ENCODE data around the gene LCA5L.
"Not testable (repeated sequence)": the region's sequence is repeated elsewhere in the genome, so short reads cannot be mapped to it uniquely, and the experiment has no call there.

Gene LCA5L

DNA sequence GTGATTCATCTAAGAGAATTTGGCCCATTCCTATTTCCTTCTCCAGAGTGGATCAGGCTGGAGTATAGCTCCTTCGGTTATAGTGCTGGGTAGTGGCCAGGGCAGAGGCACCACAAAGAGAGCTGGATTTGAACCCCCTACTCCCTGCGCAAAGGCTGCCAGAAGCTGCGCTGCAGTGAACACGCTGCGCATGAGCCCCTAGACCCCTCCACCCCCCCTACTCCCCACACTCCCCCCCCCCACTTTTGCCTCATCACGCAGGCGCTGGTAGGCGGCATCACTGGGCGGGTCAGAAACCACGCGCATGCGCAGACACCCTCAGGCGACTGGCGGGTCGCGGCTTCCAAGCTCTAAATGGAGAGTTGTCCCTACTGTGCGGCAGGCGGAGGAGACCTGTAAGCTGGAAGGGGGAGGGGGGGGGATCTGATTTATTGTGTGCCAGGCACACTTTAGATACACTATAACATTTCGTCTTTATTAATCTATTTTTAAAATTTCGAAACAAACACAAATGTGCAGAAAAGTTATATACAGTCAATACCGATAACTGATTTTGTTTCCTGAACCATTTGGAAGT lies 58.0 kb downstream of the LCA5L start:
- peak; percentile 98 for DNase-seq (ENCODE audit: low spot score)

- no peak for DNase-seq (ENCODE audit: low spot score)
These were observed 58.7 kb downstream of the LCA5L start for GRCh38 chr21:39386899-39387298.

DNA sequence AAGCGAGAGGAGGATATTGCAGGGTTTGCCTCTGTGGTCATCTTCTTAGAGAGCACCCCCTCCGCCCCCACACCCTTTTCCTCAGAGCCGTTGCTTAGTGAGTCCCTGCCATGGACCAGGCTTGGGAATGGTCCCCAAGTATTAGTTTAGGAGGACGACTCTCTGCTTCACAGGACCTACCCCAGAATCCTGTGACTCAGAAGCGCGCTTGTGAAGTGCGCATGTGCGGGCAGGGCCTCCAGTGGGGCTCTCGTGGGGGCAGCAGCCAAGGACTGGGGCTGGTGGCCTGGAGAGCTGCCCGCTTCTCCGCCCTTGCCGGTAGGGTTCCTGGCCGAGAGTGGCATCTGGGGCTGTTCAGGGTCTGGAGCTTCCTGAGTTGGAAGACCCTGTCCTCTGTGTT lies 59.4 kb downstream of the LCA5L start:
- DNase-seq (ENCODE audit: low spot score): no peak

DNA sequence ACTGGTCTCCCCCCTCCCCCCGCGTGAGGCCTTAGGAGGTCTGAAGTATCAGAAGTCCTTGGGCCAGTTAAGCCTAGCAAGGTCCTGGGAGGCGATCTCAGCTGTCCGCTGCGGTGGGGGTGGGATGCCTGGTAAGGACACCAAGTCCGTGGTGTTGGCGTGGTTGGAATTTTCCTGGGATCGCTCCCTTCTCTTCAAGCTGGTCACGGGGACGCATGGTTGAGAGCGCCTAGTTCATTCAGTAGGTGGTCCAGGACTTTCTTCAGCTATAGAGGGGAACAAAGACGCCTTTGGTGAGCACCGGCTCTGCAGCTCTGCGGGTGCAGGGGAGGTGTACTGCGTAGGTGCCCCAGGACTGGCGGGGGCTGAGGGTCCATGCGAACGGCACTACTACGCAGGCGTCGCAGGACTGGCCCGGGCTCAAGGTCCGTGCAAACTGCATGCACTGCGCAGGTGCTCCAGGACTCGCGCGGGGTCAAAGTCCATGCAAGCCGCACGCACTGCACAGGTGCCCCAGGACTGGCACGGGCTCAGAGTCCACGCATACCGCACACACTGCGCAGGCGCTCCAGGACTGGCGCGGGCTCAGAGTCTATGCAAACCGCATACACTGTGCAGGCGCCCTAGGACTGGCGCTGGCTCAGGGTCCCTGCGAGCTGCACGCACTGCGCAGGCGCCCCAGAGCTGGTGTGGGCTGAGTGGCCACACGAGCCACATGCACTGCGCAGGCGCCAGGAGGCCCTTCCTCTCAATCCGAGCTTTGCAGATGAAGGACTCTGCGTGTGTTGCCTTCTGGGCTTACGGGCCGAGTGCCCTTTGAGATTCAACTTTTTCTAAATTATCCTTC lies 60.1 kb downstream of the LCA5L start:
- DNase-seq (ENCODE audit: low spot score): no peak

GRCh38 chr21:39384674-39385298 lies 60.8 kb downstream of the LCA5L start:
- DNase-seq (ENCODE audit: low spot score): no peak

GRCh38 chr21:39382096-39382495 lies 63.5 kb downstream of the LCA5L start:
- DNase-seq (ENCODE audit: low spot score): not testable (repeated sequence)

GRCh38 chr21:39381009-39381408 lies 64.6 kb downstream of the LCA5L start:
- peak; percentile 57 for DNase-seq (ENCODE audit: low spot score)

- DNase-seq (ENCODE audit: low spot score): peak; percentile 98
These were observed 65.3 kb downstream of the LCA5L start for GRCh38 chr21:39379986-39380891.

GRCh38 chr21:39377444-39378050 lies 68.0 kb downstream of the LCA5L start:
- DNase-seq (ENCODE audit: low spot score): no peak

- DNase-seq (ENCODE audit: low spot score): no peak
These were observed 70.1 kb downstream of the LCA5L start for GRCh38 chr21:39375446-39375845.

GRCh38 chr21:39374046-39374445 lies 71.5 kb downstream of the LCA5L start:
- no peak for DNase-seq (ENCODE audit: low spot score)

GRCh38 chr21:39373634-39374033 lies 71.9 kb downstream of the LCA5L start:
- peak; percentile 54 for DNase-seq (ENCODE audit: low spot score)

- DNase-seq (ENCODE audit: low spot score): not testable (repeated sequence)
These were observed 75.7 kb downstream of the LCA5L start for GRCh38 chr21:39369896-39370288.

DNA sequence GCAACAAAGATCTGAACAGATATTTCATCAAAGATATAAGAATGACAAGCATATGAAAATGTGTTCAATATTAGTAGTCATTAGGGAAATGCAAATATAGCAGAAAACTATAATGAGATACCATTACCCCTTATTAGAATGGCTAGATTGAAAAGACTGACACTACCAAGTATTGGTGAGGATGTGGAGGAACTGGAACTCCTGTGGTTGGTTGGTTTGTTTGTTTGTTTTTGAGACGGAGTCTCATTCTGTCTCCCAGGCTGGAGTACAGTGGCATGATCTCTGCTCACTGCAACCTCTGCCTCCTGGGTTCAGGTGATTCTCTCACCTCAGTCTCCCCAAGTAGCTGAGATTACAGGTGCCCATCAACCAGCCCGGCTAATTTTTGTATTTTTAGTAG lies 77.8 kb downstream of the LCA5L start:
- DNase-seq (ENCODE audit: low spot score): no peak

DNA sequence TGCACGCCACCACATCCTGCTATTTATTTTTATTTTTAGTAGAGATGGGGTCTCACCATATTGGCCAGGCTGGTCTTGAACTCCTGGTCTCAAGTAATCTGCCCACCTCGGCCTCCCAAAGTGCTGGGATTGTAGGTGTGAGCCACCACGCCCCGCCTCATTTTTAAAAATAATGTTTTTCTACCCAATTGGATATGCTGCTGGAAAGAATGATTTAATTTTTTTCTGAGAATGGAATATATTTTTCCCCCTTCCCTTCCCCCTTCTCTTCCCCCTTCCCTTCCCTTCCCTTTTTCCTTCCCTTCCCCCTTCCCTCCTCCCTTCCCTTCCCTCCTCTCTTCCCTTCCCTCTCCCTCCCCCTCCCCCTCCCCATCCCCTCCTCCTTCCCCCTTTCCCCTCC lies 79.0 kb downstream of the LCA5L start:
- no peak for DNase-seq (ENCODE audit: low spot score)

- no peak for DNase-seq (ENCODE audit: low spot score)
These were observed 80.6 kb downstream of the LCA5L start for GRCh38 chr21:39364949-39365348.

DNA sequence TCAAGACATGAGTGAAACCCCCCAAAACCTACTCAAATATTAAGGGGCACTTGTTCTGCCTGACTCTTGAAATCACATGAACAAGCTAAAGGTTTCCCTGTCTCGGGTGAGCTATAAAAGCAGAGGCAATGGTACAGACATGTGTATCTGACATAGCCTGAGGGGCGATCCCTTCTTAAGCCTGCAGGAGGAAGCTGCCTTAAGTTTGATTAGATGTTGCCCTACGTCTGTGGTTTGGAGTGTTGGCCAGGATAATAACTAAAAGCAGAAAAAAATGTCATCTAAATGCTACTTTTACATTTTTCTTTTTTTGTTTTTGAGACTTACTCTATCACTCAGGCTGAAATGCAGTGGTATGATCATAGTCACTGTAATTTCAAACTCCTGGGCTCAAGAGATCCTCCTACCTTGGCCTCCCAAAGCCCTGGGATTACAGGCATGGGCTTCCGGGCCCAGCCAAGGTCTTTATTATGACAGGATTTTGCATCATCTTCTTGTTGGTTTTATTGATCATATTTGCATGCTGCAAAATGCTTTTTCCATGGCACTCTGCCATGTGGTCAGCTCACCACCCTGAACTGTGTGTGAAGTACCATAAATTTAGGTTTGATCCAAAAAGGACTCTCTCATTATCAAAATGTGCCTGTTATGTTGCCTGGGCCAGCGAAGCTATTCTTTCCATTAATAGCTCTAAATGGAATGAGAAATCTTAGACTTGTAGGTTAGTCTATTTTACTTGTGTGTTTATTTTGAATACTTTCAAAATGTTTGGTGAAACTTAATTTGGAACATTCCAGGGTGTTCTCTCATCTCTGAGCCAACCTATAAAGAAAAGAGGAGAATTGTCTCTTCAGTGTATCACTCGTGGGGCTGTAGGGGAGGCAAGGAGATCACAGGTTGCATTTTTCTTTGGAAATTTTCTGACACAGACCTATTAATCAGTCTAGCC lies 81.7 kb downstream of the LCA5L start:
- DNase-seq (ENCODE audit: low spot score): no peak

DNA sequence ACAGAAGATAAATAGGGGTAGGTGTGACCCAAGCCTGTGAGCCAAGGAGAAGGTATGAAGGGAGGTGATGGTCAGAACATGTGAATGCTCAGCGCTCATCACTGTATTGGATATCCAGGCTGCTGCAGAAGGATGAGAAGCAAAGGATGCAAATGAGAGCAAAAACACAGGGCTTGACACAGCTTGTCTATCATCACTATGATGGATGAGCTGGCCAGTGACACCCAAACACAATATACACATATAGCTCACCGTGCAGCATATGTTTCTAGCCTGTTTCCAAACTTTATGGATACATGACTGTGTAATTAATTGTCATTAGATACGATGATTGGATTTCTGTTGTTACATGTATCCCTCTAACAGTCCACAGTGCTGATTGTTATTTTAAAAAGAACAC lies 82.8 kb downstream of the LCA5L start:
- DNase-seq (ENCODE audit: low spot score): no peak

DNA sequence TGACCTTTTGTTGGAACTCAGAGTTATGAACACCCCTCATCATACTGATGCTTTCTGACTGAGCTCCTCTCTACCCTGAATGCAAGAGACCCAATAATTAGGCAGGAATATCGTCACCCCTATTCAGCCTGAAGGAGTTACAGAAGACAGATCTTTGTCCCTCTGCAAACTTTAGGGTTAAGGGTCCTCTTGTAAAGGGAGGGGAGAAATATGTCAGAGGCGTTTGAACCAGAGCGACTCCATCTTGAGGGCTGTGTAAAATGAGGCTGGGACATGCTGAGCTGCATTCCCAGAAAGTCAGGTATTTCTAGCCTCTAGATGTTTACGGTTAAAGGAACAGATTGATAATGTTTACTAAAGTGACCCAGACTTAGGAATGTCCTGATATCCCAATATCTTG lies 86.2 kb downstream of the LCA5L start:
- DNase-seq (ENCODE audit: low spot score): no peak
